WERI-Rb-1 (cell line): ENCODE data around the gene MRO.

Experiments used
- DNase-seq: peaks from one replicate; pipeline ENCODE4 v3.0.0-alpha.2; 2020
- H3K27ac ChIP-seq: fragments of 250-450 bp; sonication (Bioruptor Pico); 2 replicates; pipeline ENCODE4 v1.5.1; 2020; ENCODE audit warnings: mild to moderate bottlenecking, moderate library complexity
- H3K27me3 ChIP-seq: fragments of 250-450 bp; sonication (Bioruptor Pico); 2 replicates; pipeline ENCODE4 v1.5.1; 2021; ENCODE audit warnings: mild to moderate bottlenecking, low read depth, moderate library complexity; ENCODE audit not compliant: insufficient read depth, severe bottlenecking
- H3K36me3 ChIP-seq: fragments of 250-450 bp; sonication (Bioruptor Pico); 2 replicates; pipeline ENCODE4 v1.5.1; 2020; ENCODE audit warnings: mild to moderate bottlenecking, moderate library complexity
- H3K4me3 ChIP-seq: 2 replicates; pipeline ENCODE4 v1.5.1; 2011; ENCODE audit warnings: low read depth, mild to moderate bottlenecking, control low read depth, low read length
- H3K9me3 ChIP-seq: fragments of 250-450 bp; sonication (Bioruptor Pico); 2 replicates; pipeline ENCODE4 v1.5.1; 2021; ENCODE audit warnings: mild to moderate bottlenecking, moderate library complexity; ENCODE audit not compliant: severe bottlenecking
- TF ChIP-seq, protein P1 (sequence below): IDR thresholded peaks from 2 replicates; pipeline ENCODE4 v1.5.1; 2011; ENCODE audit warnings: low read depth, mild to moderate bottlenecking, control low read depth, inconsistent platforms, low read length

The MRO gene

DNA sequence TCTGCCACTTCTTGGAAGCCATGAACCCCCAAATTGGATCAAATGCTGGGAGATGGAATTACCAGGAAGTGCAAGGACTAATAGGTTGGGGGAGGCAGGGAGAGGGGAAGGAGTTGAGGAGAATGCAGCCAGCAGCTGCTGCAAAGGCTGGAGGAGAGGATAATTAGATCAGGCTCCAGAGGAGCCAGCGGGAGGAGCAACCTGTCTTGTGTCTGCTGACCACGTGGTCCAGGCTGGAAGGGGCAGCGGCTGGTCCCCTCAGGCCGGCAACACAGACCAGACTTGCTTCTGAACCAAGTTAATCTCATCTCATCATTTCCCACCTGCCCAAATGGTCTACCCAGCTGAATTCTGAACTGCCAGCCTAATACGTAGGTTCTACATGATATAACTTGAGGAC lies 68.3 kb downstream of the MRO start:
- Histone ChIP-seq H3K4me3 (no peak overlapping the region), H3K27ac (peak overlapping the region; percentile 90), H3K36me3 (no peaks in the 10 kb centered on the region), H3K27me3 (no peaks in the 10 kb centered on the region), H3K9me3 (no peaks in the 10 kb centered on the region)
- peak; percentile 92 for DNase-seq
- TF ChIP-seq, protein P1, sequence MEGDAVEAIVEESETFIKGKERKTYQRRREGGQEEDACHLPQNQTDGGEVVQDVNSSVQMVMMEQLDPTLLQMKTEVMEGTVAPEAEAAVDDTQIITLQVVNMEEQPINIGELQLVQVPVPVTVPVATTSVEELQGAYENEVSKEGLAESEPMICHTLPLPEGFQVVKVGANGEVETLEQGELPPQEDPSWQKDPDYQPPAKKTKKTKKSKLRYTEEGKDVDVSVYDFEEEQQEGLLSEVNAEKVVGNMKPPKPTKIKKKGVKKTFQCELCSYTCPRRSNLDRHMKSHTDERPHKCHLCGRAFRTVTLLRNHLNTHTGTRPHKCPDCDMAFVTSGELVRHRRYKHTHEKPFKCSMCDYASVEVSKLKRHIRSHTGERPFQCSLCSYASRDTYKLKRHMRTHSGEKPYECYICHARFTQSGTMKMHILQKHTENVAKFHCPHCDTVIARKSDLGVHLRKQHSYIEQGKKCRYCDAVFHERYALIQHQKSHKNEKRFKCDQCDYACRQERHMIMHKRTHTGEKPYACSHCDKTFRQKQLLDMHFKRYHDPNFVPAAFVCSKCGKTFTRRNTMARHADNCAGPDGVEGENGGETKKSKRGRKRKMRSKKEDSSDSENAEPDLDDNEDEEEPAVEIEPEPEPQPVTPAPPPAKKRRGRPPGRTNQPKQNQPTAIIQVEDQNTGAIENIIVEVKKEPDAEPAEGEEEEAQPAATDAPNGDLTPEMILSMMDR = no peak

DNA sequence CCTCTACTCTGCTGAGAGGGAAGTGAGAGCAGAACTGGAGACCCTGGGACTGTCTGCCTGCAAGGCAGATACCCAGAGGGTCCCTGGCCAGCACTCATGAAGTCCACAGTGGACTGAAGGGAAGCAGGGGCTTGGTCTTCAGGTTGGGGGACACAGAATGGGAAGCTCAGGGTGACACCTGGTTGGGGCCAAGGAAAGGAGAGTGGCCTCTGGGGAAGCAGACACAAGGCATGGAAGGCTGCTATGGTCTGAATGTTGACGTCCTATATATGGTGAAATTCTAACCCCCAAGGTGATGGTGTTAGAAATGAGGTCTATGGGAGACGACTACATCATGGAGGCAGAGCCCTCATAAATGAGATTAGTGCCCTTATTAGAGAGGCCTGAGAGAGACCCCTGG lies 69.3 kb downstream of the MRO start:
- no peak for DNase-seq
- no peaks in the 10 kb centered on the region for H3K36me3 ChIP-seq
- H3K4me3 ChIP-seq = no peak overlapping the region
- H3K9me3 ChIP-seq = no peaks in the 10 kb centered on the region
- TF ChIP-seq, protein P1 = no peak
- peak overlapping the region; percentile 90 for H3K27ac ChIP-seq
- H3K27me3 ChIP-seq = no peaks in the 10 kb centered on the region

DNA sequence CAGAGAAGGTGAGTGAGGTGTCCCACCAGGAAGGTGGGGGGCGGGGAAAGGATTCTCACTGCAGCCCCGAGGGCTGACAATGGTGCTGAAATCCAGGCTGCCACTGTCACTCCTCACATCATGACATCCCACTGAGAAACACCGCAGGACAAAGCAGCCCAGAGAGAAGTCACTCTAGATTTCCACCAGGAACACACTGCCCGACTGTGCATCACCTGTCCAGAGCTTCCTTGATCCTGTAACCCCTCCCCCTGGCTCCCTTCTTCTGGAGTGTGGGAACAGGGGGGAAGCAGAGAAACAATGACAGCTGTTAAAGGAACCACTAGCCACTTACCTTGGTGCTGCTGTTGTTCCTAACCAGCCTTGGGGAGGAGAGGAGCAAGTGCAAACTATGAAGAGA lies 69.9 kb downstream of the MRO start:
- Histone ChIP-seq H3K9me3 (no peaks in the 10 kb centered on the region), H3K27ac (peak overlapping the region; percentile 90), H3K27me3 (no peaks in the 10 kb centered on the region), H3K36me3 (no peaks in the 10 kb centered on the region), H3K4me3 (no peak overlapping the region)
- TF ChIP-seq, protein P1 = no peak
- DNase-seq = peak; percentile 56

DNA sequence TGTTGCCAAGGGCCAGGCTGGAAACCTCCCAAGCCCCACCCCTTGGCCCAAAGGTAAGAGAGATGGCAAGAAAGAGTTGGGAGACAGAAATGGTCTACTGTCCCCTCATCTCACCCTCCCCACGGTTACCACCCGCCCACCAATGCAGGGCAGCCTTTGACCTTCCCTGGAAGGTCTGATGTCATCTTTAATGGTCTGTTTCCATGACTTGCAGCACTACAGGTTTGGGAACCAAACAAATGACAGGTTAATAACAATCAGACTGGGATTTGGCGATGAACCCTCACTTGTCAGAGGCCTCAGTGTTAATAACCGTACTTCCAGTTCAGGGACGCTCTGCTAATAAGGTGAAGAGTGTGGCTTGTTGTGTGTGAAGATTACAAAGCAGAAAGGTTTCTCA lies 70.4 kb downstream of the MRO start:
- peak overlapping the region; percentile 90 for H3K27ac ChIP-seq
- H3K9me3 ChIP-seq = no peaks in the 10 kb centered on the region
- H3K27me3 ChIP-seq = no peaks in the 10 kb centered on the region
- TF ChIP-seq, protein P1 = no peak
- H3K36me3 ChIP-seq = no peaks in the 10 kb centered on the region
- H3K4me3 ChIP-seq = no peak overlapping the region
- DNase-seq = no peak

GRCh38 chr18:50748243-50749229 lies 71.3 kb downstream of the MRO start:
- H3K9me3 ChIP-seq = no peaks in the 10 kb centered on the region
- H3K27ac ChIP-seq = peak overlapping the region; percentile 90
- peak; percentile 98 for DNase-seq
- H3K27me3 ChIP-seq = no peaks in the 10 kb centered on the region
- TF ChIP-seq, protein P1 = no peak
- peak overlapping the region; percentile 30 for H3K4me3 ChIP-seq
- H3K36me3 ChIP-seq = no peaks in the 10 kb centered on the region
